DOHH2 (cell line): Measurements from ENCODE around the gene SBK1.

Source experiments
- EZH2phosphoT487 ChIP-seq: fragments of 200-600 bp; sonication (generic); IDR thresholded peaks from 2 replicates; pipeline ENCODE4 v1.6.1; 2017; ENCODE audit warnings: borderline replicate concordance, mild to moderate bottlenecking, antibody characterized with exemption, low read length, moderate library complexity, mixed read lengths
- TF ChIP-seq, protein P1 (sequence below): fragments of 200-600 bp; sonication (generic); IDR thresholded peaks from one replicate; pipeline ENCODE4 v1.5.1; 2014; ENCODE audit warnings: antibody characterized with exemption, mild to moderate bottlenecking, low read depth, low read length; ENCODE audit not compliant: poor library complexity, severe bottlenecking

DNA sequence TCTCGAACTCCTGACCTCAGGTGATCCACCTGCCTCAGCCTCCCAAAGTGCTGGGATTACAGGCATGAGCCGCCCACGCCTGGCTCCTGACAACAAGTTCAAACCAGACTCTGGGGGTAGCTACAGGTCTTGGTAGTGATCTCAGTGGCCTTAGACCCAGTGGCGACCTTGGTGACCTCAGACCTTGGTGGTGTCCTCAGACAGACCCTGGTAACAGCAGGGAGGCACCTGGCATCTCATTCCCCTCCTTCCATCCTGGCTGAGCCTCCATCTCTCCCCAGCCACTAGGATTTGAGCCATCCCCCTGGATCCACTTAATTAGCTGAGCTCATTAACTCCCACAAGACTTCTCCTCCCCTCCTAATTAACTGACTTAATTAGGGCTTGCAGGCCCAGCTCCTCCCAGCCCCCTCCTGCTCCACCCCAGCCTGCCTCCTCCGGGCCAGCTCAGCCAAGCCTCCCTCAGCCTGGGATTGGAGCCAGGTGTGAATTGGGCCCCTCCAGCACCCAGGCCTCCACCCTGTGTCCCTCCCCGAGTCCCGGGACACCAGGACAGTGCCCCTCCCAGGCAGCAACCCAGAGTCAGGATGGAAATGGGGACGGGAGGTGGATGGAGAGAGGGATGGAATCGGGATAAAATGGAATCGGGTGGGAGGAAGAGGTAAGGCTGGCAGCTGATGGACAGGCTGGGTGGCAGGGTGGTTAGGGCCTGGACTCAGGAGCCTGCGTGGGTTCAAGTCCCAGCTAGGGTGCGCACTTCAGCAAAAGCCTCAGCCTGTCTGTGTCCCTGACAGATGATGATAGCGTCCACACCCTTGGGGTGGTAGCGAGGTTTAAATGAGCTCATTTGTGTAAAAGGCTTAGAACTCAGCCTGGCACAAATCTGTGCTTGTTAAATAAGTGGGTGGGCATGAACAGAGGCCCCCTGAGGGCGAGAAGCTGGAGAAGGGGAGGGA, 11.2 kb upstream of the SBK1 start:
- TF ChIP-seq, protein P1, sequence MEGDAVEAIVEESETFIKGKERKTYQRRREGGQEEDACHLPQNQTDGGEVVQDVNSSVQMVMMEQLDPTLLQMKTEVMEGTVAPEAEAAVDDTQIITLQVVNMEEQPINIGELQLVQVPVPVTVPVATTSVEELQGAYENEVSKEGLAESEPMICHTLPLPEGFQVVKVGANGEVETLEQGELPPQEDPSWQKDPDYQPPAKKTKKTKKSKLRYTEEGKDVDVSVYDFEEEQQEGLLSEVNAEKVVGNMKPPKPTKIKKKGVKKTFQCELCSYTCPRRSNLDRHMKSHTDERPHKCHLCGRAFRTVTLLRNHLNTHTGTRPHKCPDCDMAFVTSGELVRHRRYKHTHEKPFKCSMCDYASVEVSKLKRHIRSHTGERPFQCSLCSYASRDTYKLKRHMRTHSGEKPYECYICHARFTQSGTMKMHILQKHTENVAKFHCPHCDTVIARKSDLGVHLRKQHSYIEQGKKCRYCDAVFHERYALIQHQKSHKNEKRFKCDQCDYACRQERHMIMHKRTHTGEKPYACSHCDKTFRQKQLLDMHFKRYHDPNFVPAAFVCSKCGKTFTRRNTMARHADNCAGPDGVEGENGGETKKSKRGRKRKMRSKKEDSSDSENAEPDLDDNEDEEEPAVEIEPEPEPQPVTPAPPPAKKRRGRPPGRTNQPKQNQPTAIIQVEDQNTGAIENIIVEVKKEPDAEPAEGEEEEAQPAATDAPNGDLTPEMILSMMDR: peak; percentile 31
- no peak for TF ChIP-seq EZH2phosphoT487
